SK-N-SH (cell line): ENCODE data around the gene CALHM1. TPM values are rescaled to one million over a fixed set of nuclear protein-coding genes. Genes with fewer than 3 reads are reported as not detected.
"Not testable (repeated sequence)": the region's sequence is repeated elsewhere in the genome, so short reads cannot be mapped to it uniquely, and the experiment has no call there.

Experiments
- CTCF ChIA-PET: fragments of 300-600, 350-600 bp; formaldehyde crosslinking; extraction: SDS; loops from one replicate; lab custom pipeline; 2021; lab: Yijun Ruan, JAX
- POLR2A ChIA-PET: fragments of 350-600 bp; sonication (Branson Sonifier 250); formaldehyde crosslinking; extraction: SDS; loops from one replicate; lab custom pipeline; 2020; ENCODE audit warnings: antibody characterized with exemption, inconsistent platforms; lab: Yijun Ruan, JAX
- DNase-seq: peaks from one replicate; pipeline ENCODE4 v3.0.0; 2012
- H2AFZ ChIP-seq: fragments of 200-600 bp; sonication (generic); 2 replicates; pipeline ENCODE4 v1.8.1; 2016; ENCODE audit warnings: antibody characterized with exemption, mild to moderate bottlenecking, low read depth
- H3F3A ChIP-seq: fragments of 200-600 bp; sonication (generic); replicated peaks from 2 replicates; pipeline ENCODE3; 2016; ENCODE audit warnings: antibody characterized with exemption, mild to moderate bottlenecking; ENCODE audit not compliant: insufficient read depth
- H3K27ac ChIP-seq, 2 experiments: fragments of 200-500 bp in 1 of 2; fragments of 200-600 bp in 1 of 2; sonication (Bioruptor generic) in 1 of 2; sonication (generic), shearing (Covaris generic) in 1 of 2; 2 replicates each; pipeline versions ENCODE4 v1.5.1 to v1.6.1; 2014 to 2016; ENCODE audit warnings: low read depth in 2 of 2, inconsistent platforms in 1 of 2, low read length in 1 of 2, mild to moderate bottlenecking in 1 of 2, mixed read lengths in 1 of 2
- H3K27me3 ChIP-seq: fragments of 200-600 bp; sonication (generic), shearing (Covaris generic); 2 replicates; pipeline ENCODE4 v1.6.1; 2016; ENCODE audit warnings: mixed run types; ENCODE audit not compliant: insufficient read depth
- H3K36me3 ChIP-seq, 2 experiments: fragments of 200-500 bp in 1 of 2; fragments of 200-600 bp in 1 of 2; sonication (Bioruptor generic) in 1 of 2; sonication (generic) in 1 of 2; replicated peaks in 1 of 2; 2 replicates each; pipeline versions ENCODE3 to v1.5.1; 2014 to 2016; ENCODE audit warnings: low read length in 1 of 2, mild to moderate bottlenecking in 1 of 2; ENCODE audit not compliant: insufficient read depth in 2 of 2, control insufficient read depth in 1 of 2
- H3K4me1 ChIP-seq, 2 experiments: fragments of 200-500 bp in 1 of 2; fragments of 200-600 bp in 1 of 2; sonication (Bioruptor generic) in 1 of 2; sonication (generic), shearing (Covaris generic) in 1 of 2; 2 replicates each; pipeline versions ENCODE4 v1.5.1 to v1.6.1; 2014 to 2016; ENCODE audit warnings: low read depth in 1 of 2, low read length in 1 of 2, mixed run types in 1 of 2; ENCODE audit not compliant: insufficient read depth in 2 of 2, control insufficient read depth in 1 of 2
- H3K4me2 ChIP-seq: fragments of 200-600 bp; sonication (generic), shearing (Covaris generic); 2 replicates; pipeline ENCODE4 v1.6.1; 2017; ENCODE audit warnings: mixed run types
- H3K4me3 ChIP-seq, 2 experiments: fragments of 200-500 bp in 1 of 2; fragments of 200-600 bp in 1 of 2; sonication (Bioruptor generic) in 1 of 2; sonication (generic), shearing (Covaris generic) in 1 of 2; 2 replicates each; pipeline versions ENCODE4 v1.5.1 to v1.8.1; 2014 to 2016; ENCODE audit warnings: low read depth in 2 of 2, inconsistent platforms in 1 of 2, low read length in 1 of 2, mild to moderate bottlenecking in 1 of 2, mixed read lengths in 1 of 2, moderate library complexity in 1 of 2
- H3K79me2 ChIP-seq: fragments of 200-600 bp; sonication (generic); 2 replicates; pipeline ENCODE4 v1.8.1; 2017; ENCODE audit warnings: mild to moderate bottlenecking; ENCODE audit not compliant: insufficient read depth
- H3K9ac ChIP-seq: fragments of 200-600 bp; sonication (generic); 2 replicates; pipeline ENCODE4 v1.6.1; 2017; ENCODE audit warnings: mixed run types
- H3K9me2 ChIP-seq: fragments of 200-600 bp; sonication (generic); 2 replicates; pipeline ENCODE4 v1.6.1; 2017; ENCODE audit warnings: mixed run types
- H3K9me3 ChIP-seq: fragments of 200-600 bp; sonication (generic); 2 replicates; pipeline ENCODE4 v1.6.1; 2017; ENCODE audit warnings: mixed run types, mild to moderate bottlenecking, moderate library complexity
- H4K20me1 ChIP-seq: fragments of 200-600 bp; sonication (generic); 2 replicates; pipeline ENCODE4 v1.6.1; 2017; ENCODE audit warnings: mild to moderate bottlenecking, mixed run types; ENCODE audit not compliant: insufficient read depth
- CHD2 ChIP-seq: fragments of 150-350 bp; IDR thresholded peaks from 2 replicates; pipeline ENCODE4 v1.6.1; 2018; ENCODE audit warnings: low read length; ENCODE audit not compliant: partially characterized antibody
- EP300 ChIP-seq, 2 experiments: IDR thresholded peaks; 2 replicates each; pipeline versions ENCODE4 v1.4.0 to v1.6.1; 2012; ENCODE audit warnings: borderline replicate concordance in 1 of 2, low read depth in 1 of 2, low read length in 1 of 2
- EZH2phosphoT487 ChIP-seq: fragments of 200-600 bp; sonication (generic); IDR thresholded peaks from 2 replicates; pipeline ENCODE4 v1.6.1; 2017; ENCODE audit warnings: low read depth, mixed run types, mild to moderate bottlenecking, antibody characterized with exemption, moderate library complexity, borderline replicate concordance
- GABPA ChIP-seq: IDR thresholded peaks from 2 replicates; pipeline ENCODE4 v1.4.0; 2012; ENCODE audit warnings: low read depth, mild to moderate bottlenecking
- JUND ChIP-seq: IDR thresholded peaks from 2 replicates; pipeline ENCODE4 v1.4.0; 2012
- MEF2A ChIP-seq: IDR thresholded peaks from 2 replicates; pipeline ENCODE4 v1.4.0; 2012; ENCODE audit warnings: low read depth, borderline replicate concordance
- MXI1 ChIP-seq: IDR thresholded peaks from 2 replicates; pipeline ENCODE4 v1.6.1; 2012; ENCODE audit warnings: mild to moderate bottlenecking, low read depth, low read length, improper control_type of control experiment
- RCOR1 ChIP-seq: fragments of 150-350 bp; IDR thresholded peaks from 2 replicates; pipeline ENCODE4 v1.6.1; 2017; ENCODE audit warnings: antibody characterized with exemption, low read length
- RFX5 ChIP-seq: IDR thresholded peaks from 2 replicates; pipeline ENCODE4 v1.6.1; 2012; ENCODE audit warnings: mild to moderate bottlenecking, improper control_type of control experiment, low read length
- SIN3A ChIP-seq: IDR thresholded peaks from 2 replicates; pipeline ENCODE4 v1.6.1; 2012; ENCODE audit warnings: low read depth, mild to moderate bottlenecking, low read length, moderate library complexity, borderline replicate concordance
- SMC3 ChIP-seq: IDR thresholded peaks from 2 replicates; pipeline ENCODE4 v1.6.1; 2012; ENCODE audit warnings: low read depth, low read length, improper control_type of control experiment
- TCF12 ChIP-seq: IDR thresholded peaks from 2 replicates; pipeline ENCODE4 v1.4.0; 2012
- WGBS: methylation state at CpG from one replicate; pipeline ENCODE4 v1.1.6; 2017; ENCODE audit warnings: low lambda C conversion rate; 5-methylcytosine and 5-hydroxymethylcytosine counted together
- polyA plus RNA-seq, 3 experiments: library from polyadenylated mRNA; depleted of rRNA; stranded (reverse); fragments of >200 nt; gene quantifications; 2 replicates each; pipeline ENCODE4 v1.2.3, GENCODE V29; 2012
- TF ChIP-seq, protein P1 (sequence below): IDR thresholded peaks from 2 replicates; pipeline ENCODE4; 2012
- TF ChIP-seq, protein P2 (sequence below): IDR thresholded peaks from 2 replicates; pipeline ENCODE4 v1.6.1; 2012; ENCODE audit warnings: mild to moderate bottlenecking, low read depth, low read length, moderate library complexity
- TF ChIP-seq, protein P3 (sequence below): IDR thresholded peaks from 2 replicates; pipeline ENCODE4 v1.4.0; 2012; ENCODE audit warnings: low read depth, borderline replicate concordance

Gene CALHM1
- polyA plus RNA-seq, 1 of the 3 experiments (the other 2 are of a cell fraction): not detected

DNA sequence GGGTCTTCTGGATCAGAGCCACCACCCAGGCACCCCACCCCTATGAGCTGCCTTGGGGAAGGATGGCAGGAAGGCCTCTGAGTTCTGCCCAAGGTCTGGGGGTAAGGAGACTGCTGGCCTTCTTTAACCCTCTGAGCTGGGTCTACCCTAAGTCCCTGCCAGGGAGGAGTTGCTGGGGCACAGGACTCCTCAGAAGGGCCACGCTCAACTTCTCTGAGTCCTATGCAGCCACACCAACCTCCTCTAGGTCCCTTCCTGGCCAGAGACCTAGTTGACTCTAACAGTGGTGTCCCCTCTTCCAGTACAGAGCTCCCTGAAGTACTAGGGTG, 32.2 kb upstream of the CALHM1 start (continued):
- TF ChIP-seq RCOR1: no peak
- TF ChIP-seq GABPA: no peak
- TF ChIP-seq CHD2: no peak
- TF ChIP-seq MEF2A: no peak
- TF ChIP-seq, protein P1, sequence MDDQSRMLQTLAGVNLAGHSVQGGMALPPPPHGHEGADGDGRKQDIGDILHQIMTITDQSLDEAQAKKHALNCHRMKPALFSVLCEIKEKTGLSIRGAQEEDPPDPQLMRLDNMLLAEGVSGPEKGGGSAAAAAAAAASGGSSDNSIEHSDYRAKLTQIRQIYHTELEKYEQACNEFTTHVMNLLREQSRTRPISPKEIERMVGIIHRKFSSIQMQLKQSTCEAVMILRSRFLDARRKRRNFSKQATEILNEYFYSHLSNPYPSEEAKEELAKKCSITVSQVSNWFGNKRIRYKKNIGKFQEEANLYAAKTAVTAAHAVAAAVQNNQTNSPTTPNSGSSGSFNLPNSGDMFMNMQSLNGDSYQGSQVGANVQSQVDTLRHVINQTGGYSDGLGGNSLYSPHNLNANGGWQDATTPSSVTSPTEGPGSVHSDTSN: no peak
- TF ChIP-seq JUND: no peak

DNA sequence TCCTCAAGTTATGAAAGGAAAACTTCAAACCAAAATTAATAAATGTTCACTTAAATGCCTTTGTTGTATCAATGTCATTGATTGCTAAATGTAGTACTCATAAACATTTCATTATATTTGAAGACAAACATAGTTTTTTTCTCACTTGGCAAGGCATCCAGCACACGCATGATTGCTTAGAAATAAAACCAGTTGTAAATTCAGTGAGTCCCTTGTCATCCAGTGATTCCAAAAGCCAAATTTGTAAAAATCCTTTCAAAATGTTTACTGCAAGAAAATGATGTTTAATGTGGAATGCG, 28.7 kb upstream of the CALHM1 start:
- CTCF ChIA-PET: interaction anchor here (2.6 to 6.0 kb wide), 4 partner anchors 16 to 78 kb away, joined by 15 to 83 read pairs (median 18); no protein-coding TSS in a partner anchor
- WGBS: 83% methylated on average over 2 of the region's 2 CpGs

DNA sequence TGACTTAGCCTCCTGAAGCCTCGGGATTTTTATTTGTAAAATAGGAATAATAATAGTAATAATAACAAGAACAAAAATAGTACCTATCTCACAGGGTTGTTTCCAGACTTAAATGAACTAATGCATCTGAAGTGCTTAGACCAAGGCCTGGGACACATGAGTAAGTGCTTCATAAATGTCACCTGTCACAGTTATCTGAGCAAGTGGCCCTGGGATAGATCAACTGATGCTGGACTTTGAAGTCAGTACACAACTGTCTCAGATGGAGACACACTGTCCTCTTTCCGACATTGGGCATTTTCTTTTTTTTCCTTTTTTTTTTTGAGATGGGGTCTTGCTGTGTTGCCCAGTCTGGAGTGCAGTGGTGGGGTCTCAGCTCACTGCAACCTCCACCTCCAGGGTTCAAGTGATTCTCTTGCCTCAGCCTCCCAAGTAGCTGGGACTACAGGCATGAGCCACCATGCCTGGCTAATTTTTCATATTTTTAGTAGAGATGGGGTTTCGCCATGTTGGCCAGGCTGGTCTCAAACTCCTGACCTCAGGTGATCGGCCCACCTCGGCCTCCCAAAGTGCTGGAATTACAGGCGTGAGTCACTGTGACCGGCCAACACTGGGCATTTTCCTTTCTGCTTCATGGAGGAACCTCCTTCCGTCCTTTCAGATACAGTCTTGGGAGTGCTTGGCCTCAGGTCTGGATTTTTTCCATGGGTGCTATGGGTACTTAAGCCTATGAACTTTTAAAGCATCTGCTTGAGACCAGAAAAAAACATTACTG, 28.1 kb upstream of the CALHM1 start:
- H3K4me3 ChIP-seq, H3K9me3 ChIP-seq, H3K9me2 ChIP-seq, H3K79me2 ChIP-seq, H4K20me1 ChIP-seq, POLR2A ChIA-PET, H3K9ac ChIP-seq, DNase-seq, H3K4me2 ChIP-seq, H3F3A ChIP-seq, H2AFZ ChIP-seq, H3K36me3 ChIP-seq, H3K4me1 ChIP-seq, H3K27ac ChIP-seq, H3K27me3 ChIP-seq: not testable (repeated sequence)
- 82% methylated on average over 5 of the region's 8 CpGs for WGBS
- CTCF ChIA-PET: interaction anchor here (0.8 to 6.0 kb wide), 27 partner anchors 8 to 199 kb away, joined by 3 to 83 read pairs (median 6); no protein-coding TSS in a partner anchor

More for the DNA sequence above, 28.7 kb upstream of the CALHM1 start:
- Histone ChIP-seq H3K27ac (no peak overlapping the region), H3F3A (peaks cover 10% of the 10 kb centered on the region), H3K79me2 (no peaks in the 10 kb centered on the region), H3K27me3 (no peaks in the 10 kb centered on the region), H3K4me1 (peaks cover 0 to 11% of the 10 kb centered on the region in 2 experiments; a peak in 2 of 4 replicates), H3K9me3 (no peaks in the 10 kb centered on the region), H3K4me2 (no peak overlapping the region), H3K9ac (no peak overlapping the region), H3K9me2 (no peaks in the 10 kb centered on the region), H4K20me1 (no peaks in the 10 kb centered on the region), H3K36me3 (no peaks in the 10 kb centered on the region), H3K4me3 (no peak overlapping the region), H2AFZ (no peak overlapping the region)
- TF ChIP-seq EP300 (IDR thresholded peaks at IDR 0.05; ENCODE audit: borderline replicate concordance in 1 of 2, low read depth in 1 of 2, low read length in 1 of 2) (no peak), SMC3 (no peak), EZH2phosphoT487 (no peak), RCOR1 (no peak), MXI1 (no peak), RFX5 (no peak), TCF12 (no peak), SIN3A (no peak)
- TF ChIP-seq, protein P2, sequence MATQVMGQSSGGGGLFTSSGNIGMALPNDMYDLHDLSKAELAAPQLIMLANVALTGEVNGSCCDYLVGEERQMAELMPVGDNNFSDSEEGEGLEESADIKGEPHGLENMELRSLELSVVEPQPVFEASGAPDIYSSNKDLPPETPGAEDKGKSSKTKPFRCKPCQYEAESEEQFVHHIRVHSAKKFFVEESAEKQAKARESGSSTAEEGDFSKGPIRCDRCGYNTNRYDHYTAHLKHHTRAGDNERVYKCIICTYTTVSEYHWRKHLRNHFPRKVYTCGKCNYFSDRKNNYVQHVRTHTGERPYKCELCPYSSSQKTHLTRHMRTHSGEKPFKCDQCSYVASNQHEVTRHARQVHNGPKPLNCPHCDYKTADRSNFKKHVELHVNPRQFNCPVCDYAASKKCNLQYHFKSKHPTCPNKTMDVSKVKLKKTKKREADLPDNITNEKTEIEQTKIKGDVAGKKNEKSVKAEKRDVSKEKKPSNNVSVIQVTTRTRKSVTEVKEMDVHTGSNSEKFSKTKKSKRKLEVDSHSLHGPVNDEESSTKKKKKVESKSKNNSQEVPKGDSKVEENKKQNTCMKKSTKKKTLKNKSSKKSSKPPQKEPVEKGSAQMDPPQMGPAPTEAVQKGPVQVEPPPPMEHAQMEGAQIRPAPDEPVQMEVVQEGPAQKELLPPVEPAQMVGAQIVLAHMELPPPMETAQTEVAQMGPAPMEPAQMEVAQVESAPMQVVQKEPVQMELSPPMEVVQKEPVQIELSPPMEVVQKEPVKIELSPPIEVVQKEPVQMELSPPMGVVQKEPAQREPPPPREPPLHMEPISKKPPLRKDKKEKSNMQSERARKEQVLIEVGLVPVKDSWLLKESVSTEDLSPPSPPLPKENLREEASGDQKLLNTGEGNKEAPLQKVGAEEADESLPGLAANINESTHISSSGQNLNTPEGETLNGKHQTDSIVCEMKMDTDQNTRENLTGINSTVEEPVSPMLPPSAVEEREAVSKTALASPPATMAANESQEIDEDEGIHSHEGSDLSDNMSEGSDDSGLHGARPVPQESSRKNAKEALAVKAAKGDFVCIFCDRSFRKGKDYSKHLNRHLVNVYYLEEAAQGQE: no peak
- TF ChIP-seq, protein P3, sequence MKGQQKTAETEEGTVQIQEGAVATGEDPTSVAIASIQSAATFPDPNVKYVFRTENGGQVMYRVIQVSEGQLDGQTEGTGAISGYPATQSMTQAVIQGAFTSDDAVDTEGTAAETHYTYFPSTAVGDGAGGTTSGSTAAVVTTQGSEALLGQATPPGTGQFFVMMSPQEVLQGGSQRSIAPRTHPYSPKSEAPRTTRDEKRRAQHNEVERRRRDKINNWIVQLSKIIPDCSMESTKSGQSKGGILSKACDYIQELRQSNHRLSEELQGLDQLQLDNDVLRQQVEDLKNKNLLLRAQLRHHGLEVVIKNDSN: no peak
- POLR2A ChIA-PET: no interaction called here
- no peak for DNase-seq
